IPS-18a (cell line): ENCODE data around the gene ACIN1.
A peak's percentile ranks its signal among the peaks of the same experiment; 100 is the strongest.

Source experiments
- H3K27ac ChIP-seq: one replicate; pipeline ENCODE4 v1.5.1; 2013; ENCODE audit warnings: low read length
- H3K27me3 ChIP-seq: one replicate; pipeline ENCODE4 v1.6.1; 2013; ENCODE audit warnings: mild to moderate bottlenecking, low read length; ENCODE audit not compliant: control insufficient read depth, insufficient read depth
- H3K36me3 ChIP-seq: one replicate; pipeline ENCODE4 v1.6.1; 2013; ENCODE audit warnings: low read depth, low read length; ENCODE audit not compliant: control insufficient read depth
- H3K4me1 ChIP-seq: one replicate; pipeline ENCODE4 v1.6.1; 2013; ENCODE audit warnings: low read depth, low read length; ENCODE audit not compliant: control insufficient read depth
- H3K4me3 ChIP-seq: one replicate; pipeline ENCODE4 v1.5.1; 2013; ENCODE audit warnings: low read length
- H3K9ac ChIP-seq: one replicate; pipeline ENCODE4 v1.6.1; 2013; ENCODE audit warnings: mild to moderate bottlenecking, low read length, moderate library complexity
- H3K9me3 ChIP-seq: one replicate; pipeline ENCODE4 v1.6.1; 2013; ENCODE audit warnings: low read depth, low read length; ENCODE audit not compliant: control insufficient read depth

ACIN1 gene

DNA sequence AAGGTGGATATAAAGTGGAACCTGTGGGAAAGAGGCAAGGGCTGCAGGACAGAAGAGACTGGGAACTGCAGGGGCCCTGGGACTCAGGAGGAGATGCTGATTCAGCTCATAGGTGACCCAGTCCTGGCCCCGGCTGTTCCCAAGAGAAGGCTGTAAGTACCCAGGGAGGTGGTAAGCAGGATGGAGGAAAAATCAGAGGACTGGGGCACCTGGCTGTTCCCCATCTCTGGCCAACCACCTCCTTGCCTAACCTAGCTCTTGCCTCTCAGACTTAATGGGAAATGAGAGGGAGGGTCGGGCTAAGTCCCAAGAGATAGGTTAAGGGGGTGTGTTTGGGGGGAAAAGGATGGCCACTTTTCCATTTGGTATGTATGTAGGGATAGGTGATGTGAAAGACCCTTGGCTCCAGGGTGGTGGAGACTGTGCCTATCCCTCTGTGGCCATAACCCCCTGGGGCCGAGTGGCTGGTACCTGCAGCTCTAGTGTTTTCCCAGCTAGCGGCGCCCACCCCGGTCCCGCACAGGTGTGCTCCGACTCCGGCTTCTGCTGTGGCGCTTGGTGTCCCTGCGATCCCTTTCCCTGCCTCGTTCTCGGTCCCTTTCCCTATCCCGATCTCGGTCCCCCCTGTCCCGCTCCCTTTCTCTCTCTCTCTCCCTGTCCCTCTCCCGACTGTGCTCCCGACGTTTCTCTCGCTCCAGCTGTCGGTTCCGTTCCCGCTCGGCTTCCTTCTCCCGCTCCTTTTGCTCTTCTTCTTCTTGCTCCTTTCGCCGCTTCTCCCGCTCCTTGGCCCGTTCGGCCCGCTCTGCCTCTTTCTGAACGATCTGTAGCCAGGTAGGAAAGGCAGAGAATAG lies 36.1 kb downstream of the ACIN1 start:
- Histone ChIP-seq H3K27ac (no peak overlapping the region), H3K36me3 (peaks cover 48% of the 10 kb centered on the region)

DNA sequence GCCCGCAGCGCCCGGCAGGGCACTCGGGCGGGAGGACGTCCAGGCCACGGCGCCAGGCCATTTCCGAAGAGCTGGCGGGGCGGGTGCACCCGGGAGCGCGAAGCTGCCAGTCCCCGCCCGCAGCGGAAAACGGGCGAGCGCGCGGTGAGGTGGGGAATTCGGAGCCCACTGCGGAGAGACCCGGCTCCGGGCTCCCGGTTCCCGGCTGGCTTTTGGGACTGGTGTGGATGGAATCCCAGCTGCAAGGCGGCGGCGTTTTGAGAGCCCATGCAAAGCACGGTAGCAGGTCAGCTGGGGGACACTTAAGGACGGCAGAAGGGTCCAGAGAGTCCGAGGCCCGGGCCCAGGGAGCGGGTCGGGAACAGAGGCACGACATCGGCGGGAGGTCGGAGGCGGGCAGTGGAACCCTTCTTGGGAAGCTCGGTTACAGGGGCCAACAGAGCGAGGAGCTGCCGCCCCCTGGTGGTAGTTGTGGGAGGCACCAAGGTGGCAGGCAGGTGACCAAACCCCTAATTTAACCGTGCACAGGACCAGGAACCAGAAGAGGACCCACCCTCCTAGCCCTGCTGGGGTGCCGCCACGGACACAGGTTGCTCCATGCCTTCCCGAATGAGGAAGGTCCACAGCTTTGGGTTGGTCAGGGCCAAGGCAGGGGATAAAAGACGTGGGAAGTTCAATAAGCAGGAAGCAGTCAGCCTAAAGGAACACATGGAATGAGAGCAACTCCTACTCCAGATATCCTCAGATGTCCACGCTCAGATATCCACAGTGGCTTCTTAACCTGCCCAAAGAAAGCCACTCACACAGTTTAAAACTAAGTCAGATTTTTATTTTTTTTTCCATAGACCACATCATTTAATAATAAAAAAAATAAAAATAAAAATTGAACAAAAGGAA lies 36.9 kb downstream of the ACIN1 start:
- no peak overlapping the region for H3K27ac ChIP-seq
- H3K4me1 ChIP-seq: peaks cover 10% of the 10 kb centered on the region
- peaks cover 6% of the 10 kb centered on the region for H3K27me3 ChIP-seq
- H3K36me3 ChIP-seq: peaks cover 41% of the 10 kb centered on the region
- H3K9me3 ChIP-seq: no peaks in the 10 kb centered on the region
- peak overlapping the region; percentile 73 for H3K4me3 ChIP-seq
- peak overlapping the region; percentile 62 for H3K9ac ChIP-seq

More for the DNA sequence above, 36.1 kb downstream of the ACIN1 start:
- peaks cover 6% of the 10 kb centered on the region for H3K27me3 ChIP-seq
- H3K9ac ChIP-seq: no peak overlapping the region
- H3K4me3 ChIP-seq: no peak overlapping the region
- no peaks in the 10 kb centered on the region for H3K9me3 ChIP-seq
- H3K4me1 ChIP-seq: peaks cover 10% of the 10 kb centered on the region

DNA sequence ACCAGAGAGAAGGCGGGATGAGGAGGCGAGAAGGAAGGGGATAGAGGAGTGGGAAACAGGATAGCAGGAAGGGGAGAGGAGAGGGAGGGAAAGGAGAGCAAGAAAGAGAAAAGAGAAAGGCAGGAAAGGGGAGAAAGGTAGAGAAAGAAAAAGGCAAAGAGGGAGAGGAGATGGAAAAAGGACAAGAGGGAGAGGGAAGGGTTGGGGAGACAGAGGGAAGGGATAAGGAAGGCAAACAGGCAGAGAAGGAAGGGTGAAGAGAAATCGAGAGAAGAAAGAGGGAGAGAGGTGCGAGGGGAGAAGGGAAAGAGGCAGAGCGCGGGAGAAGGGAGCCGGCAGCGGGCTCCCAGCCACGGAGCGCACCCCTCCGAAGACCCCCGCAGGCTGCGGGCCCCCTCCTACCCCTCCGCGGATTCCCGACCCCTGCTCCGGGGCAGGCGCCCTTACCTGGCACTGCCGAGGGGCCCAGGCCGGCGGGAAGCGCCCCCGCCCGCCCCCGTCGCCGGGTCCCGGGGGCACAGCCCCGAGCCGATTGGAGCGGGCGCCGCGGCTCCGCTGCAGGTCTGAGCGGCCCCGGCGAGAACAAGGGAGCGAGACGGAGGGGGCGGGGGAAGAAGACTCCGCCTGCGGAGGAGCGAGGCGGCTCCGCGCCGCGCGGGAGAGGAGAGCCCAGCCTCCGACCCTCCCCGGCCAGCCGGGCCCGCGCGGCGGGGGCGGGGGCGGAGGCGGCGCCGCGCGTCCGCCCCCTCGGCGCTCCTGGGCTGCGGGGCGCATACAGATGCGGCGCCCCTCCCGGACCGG lies 37.8 kb downstream of the ACIN1 start, which contains the start of gene CDH24:
CDH24 (minus strand) TSS at position 565 of the 801 bp plus-strand sequence. CDS start 1,787 bp downstream, outside the sequence.
- Histone ChIP-seq H3K36me3 (peaks cover 35% of the 10 kb centered on the region), H3K9me3 (no peaks in the 10 kb centered on the region), H3K27me3 (peaks cover 6% of the 10 kb centered on the region), H3K27ac (no peak within 1 kb of the TSS), H3K4me1 (peaks cover 10% of the 10 kb centered on the region), H3K4me3 (peak within 1 kb of the TSS; percentile 78), H3K9ac (peak within 1 kb of the TSS; percentile 62)

GRCh38 chr14:23056145-23056955 lies 38.6 kb downstream of the ACIN1 start:
- H3K27ac ChIP-seq: no peak overlapping the region
- peaks cover 10% of the 10 kb centered on the region for H3K4me1 ChIP-seq
- peak overlapping the region; percentile 78 for H3K4me3 ChIP-seq
- peak overlapping the region; percentile 54 for H3K9ac ChIP-seq
- no peaks in the 10 kb centered on the region for H3K9me3 ChIP-seq
- peaks cover 6% of the 10 kb centered on the region for H3K27me3 ChIP-seq
- H3K36me3 ChIP-seq: peaks cover 32% of the 10 kb centered on the region

DNA sequence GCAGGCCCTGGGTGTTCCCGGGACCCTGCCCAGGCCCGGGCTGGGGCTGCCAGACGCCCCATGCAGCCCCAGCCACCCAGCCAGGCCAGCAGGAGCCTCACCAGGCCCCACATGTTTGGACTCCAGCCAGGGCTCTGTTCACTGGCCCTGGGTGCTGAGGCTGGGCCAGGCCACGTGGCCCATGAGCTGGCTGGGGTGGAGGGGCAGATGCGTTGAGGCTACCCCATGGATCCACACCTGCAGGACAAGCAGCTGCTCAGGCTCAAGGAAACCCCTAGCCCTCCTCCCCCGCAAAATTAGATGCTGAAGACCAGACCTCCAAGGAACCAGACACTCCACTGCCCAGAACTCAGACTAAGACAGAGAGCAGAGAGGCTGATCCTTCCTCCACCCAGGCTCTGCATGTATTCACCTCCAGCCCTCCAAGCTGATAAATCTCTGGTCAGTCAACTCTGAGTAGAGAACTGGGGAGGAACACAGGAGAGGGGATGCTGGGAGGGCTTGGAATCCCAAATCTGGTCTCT lies 39.3 kb downstream of the ACIN1 start:
- Histone ChIP-seq H3K4me3 (peak overlapping the region; percentile 78), H3K36me3 (peaks cover 26% of the 10 kb centered on the region), H3K4me1 (peaks cover 10% of the 10 kb centered on the region), H3K27ac (no peak overlapping the region), H3K27me3 (peaks cover 6% of the 10 kb centered on the region), H3K9me3 (no peaks in the 10 kb centered on the region), H3K9ac (no peak overlapping the region)

DNA sequence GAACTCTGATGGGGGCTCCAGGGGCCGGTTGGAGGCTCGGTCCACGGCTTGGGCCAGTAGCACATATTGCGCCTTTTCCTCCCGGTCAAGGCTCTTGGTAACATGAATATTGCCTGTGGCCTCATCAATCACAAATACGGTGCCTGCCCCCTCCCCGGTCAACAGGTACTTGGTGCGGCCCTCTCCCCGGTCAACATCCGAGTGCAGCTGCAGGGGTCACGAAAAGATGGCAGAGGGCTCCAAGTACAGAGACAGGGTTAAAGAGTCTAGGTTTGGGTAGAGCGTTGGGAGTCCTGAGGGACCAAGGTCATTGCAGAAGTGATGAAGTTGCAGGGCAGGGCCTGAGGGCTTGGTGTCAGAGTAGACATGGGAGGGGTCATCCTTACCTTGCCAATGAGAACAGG lies 39.8 kb downstream of the ACIN1 start:
- Histone ChIP-seq H3K9ac (no peak overlapping the region), H3K9me3 (no peaks in the 10 kb centered on the region), H3K27me3 (peaks cover 6% of the 10 kb centered on the region), H3K4me3 (no peak overlapping the region), H3K36me3 (peaks cover 20% of the 10 kb centered on the region), H3K4me1 (peaks cover 10% of the 10 kb centered on the region), H3K27ac (no peak overlapping the region)

DNA sequence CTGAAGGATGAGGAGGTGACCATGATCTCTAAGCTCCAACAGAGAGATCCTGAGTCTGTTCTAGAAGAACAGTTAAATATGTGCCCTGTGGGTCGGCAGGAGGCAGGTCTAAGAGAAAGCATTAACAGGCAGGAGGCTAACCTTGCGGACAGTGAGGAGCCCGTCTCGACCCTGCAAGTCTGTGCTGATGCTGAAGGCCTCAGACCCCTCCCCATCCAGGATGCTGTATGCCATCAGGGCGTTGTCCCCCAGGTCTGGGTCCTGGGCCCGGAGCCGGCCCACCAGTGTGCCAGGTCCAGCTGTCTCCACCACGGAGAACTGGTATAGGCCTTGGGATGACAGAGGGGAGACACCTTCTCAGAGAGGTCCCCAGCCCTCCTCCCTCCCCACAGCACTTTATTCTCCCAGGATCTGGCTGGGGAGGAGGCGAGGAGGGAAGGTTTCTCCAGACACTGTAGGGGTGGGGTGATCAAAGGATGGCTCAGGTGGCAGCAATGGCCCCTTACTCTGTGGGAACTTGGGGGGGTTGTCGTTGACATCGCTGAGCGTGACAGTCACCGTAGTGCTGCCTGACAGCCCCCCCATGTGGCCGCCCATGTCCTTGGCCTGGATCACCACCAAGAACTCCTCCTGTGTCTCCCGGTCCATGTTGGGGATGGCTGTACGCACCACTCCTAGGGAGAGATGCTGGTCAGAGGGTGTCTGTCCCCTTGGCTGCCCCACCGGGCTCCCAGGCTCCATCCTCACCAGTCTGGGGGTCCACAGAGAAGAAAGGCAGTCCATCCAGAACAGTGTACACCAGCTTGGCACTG lies 40.7 kb downstream of the ACIN1 start:
- H3K9me3 ChIP-seq: no peaks in the 10 kb centered on the region
- peaks cover 6% of the 10 kb centered on the region for H3K27me3 ChIP-seq
- H3K4me3 ChIP-seq: no peak overlapping the region
- H3K4me1 ChIP-seq: peaks cover 10% of the 10 kb centered on the region
- peaks cover 13% of the 10 kb centered on the region for H3K36me3 ChIP-seq
- H3K27ac ChIP-seq: no peak overlapping the region
- H3K9ac ChIP-seq: no peak overlapping the region

DNA sequence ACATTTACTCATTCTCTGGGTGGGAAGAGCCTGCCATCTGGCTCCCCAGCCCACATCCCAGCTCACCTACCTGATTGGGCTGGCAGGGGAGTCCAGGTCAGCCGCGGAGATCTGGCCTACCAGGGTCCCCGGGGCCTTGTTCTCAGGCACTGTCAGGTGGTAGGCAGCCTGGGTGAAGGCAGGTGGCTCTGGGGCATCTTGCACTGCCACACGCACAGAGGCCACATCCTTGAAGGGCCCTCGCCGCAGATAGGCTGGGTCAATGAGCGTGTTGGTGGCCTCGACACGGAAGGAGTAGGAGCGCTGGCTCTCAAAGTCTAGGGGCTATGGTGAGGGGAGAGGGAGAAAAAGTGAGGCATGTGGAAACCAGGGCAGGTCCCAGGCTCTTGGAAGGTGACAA lies 41.5 kb downstream of the ACIN1 start:
- no peak overlapping the region for H3K9ac ChIP-seq
- H3K4me3 ChIP-seq: no peak overlapping the region
- no peaks in the 10 kb centered on the region for H3K9me3 ChIP-seq
- H3K4me1 ChIP-seq: peaks cover 10% of the 10 kb centered on the region
- H3K36me3 ChIP-seq: peaks cover 8% of the 10 kb centered on the region
- H3K27ac ChIP-seq: no peak overlapping the region
- peaks cover 6% of the 10 kb centered on the region for H3K27me3 ChIP-seq

GRCh38 chr14:23052671-23053070 lies 42.3 kb downstream of the ACIN1 start:
- Histone ChIP-seq H3K4me3 (no peak overlapping the region), H3K9me3 (no peaks in the 10 kb centered on the region), H3K4me1 (peaks cover 10% of the 10 kb centered on the region), H3K27me3 (peaks cover 6% of the 10 kb centered on the region), H3K27ac (no peak overlapping the region), H3K9ac (no peak overlapping the region), H3K36me3 (peaks cover 8% of the 10 kb centered on the region)

DNA sequence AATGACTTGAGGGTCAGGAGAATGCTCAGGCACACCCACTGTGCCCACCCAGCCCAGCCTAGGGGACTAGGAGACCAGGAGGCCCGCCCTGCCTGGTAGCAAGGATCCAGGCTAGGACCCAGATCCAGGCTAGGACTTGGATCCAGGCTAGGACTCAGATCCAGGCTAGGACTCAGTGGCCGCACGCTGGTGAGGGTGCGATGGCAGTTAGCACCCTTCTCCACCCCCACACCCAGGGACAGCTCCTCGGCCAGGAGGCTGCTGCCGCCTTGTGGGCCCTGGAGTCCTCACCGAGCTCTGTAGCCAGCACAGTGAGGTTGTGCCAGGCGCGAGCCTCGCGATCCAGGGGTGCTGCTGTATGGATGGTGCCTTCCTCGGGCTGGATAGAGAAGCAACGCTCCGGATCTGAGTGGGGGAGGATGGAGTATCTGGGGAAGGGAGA lies 42.7 kb downstream of the ACIN1 start:
- Histone ChIP-seq H3K36me3 (peaks cover 8% of the 10 kb centered on the region), H3K4me3 (no peak overlapping the region), H3K4me1 (peaks cover 10% of the 10 kb centered on the region), H3K9ac (no peak overlapping the region), H3K27ac (no peak overlapping the region), H3K9me3 (no peaks in the 10 kb centered on the region), H3K27me3 (peaks cover 6% of the 10 kb centered on the region)
